Bronchial epithelial cell (primary cell): ENCODE measurements around the gene BIRC6. TPM values are rescaled to one million over a fixed set of nuclear protein-coding genes. Genes with fewer than 3 reads are reported as not detected.
"Not testable (repeated sequence)": the region's sequence is repeated elsewhere in the genome, so short reads cannot be mapped to it uniquely, and the experiment has no call there.

Source experiments
- DNase-seq: peaks from one replicate; pipeline ENCODE4 v3.0.0-alpha.2; 2010; ENCODE audit warnings: low read depth
- FAIRE-seq: peaks from 2 replicates; lab custom pipeline; 2011; peaks lifted over from hg19 to GRCh38; lab: Jason Lieb, UNC
- H3K27me3 ChIP-seq: 2 replicates; pipeline ENCODE4 v1.5.1; 2011; ENCODE audit warnings: low read length; ENCODE audit not compliant: control insufficient read depth, insufficient read depth
- H3K36me3 ChIP-seq: 2 replicates; pipeline ENCODE4 v1.5.1; 2011; ENCODE audit warnings: low read length; ENCODE audit not compliant: control insufficient read depth, insufficient read depth
- H3K4me3 ChIP-seq: 2 replicates; pipeline ENCODE4 v1.5.1; 2011; ENCODE audit warnings: mild to moderate bottlenecking, low read depth, low read length, control low read depth
- CTCF ChIP-seq: IDR thresholded peaks from 2 replicates; pipeline ENCODE4 v1.5.1; 2011; ENCODE audit warnings: mild to moderate bottlenecking, moderate library complexity, low read length, control low read depth, inconsistent platforms; ENCODE audit not compliant: insufficient read depth, severe bottlenecking
- total RNA-seq: library from RNA; depleted of rRNA; stranded (reverse); fragments of >200 nt; gene quantifications from 2 replicates; pipeline ENCODE4 v1.2.1, GENCODE V29; 2014

BIRC6 gene
- total RNA-seq, 1 donor from 2014 or later: 119 TPM

GRCh38 chr2:32523686-32524085 lies 166.9 kb downstream of the BIRC6 start:
- Histone ChIP-seq H3K36me3 (peaks cover 1% of the 10 kb centered on the region), H3K27me3 (no peaks in the 10 kb centered on the region), H3K4me3 (no peak overlapping the region)
- DNase-seq (no peak), FAIRE-seq (no peak)
- TF ChIP-seq CTCF: no peak

- DNase-seq: no peak
- H3K27me3 ChIP-seq: no peaks in the 10 kb centered on the region
- H3K36me3 ChIP-seq: peaks cover 2% of the 10 kb centered on the region
- no peak for FAIRE-seq
- no peak overlapping the region for H3K4me3 ChIP-seq
- no peak for TF ChIP-seq CTCF
Measured at GRCh38 chr2:32532341-32532740, 175.5 kb downstream of the BIRC6 start.

GRCh38 chr2:32532961-32533360 lies 176.1 kb downstream of the BIRC6 start:
- no peak for TF ChIP-seq CTCF
- FAIRE-seq (no peak), DNase-seq (no peak)
- Histone ChIP-seq H3K4me3 (no peak overlapping the region), H3K27me3 (no peaks in the 10 kb centered on the region), H3K36me3 (peaks cover 2% of the 10 kb centered on the region)

- H3K4me3 ChIP-seq: no peak overlapping the region
- TF ChIP-seq CTCF: no peak
- peaks cover 2% of the 10 kb centered on the region for H3K36me3 ChIP-seq
- DNase-seq (no peak), FAIRE-seq (no peak)
- no peaks in the 10 kb centered on the region for H3K27me3 ChIP-seq
Measured at GRCh38 chr2:32534831-32535230, 178.0 kb downstream of the BIRC6 start.

GRCh38 chr2:32538735-32539134 lies 181.9 kb downstream of the BIRC6 start:
- Histone ChIP-seq H3K4me3 (no peak overlapping the region), H3K36me3 (peaks cover 3% of the 10 kb centered on the region), H3K27me3 (no peaks in the 10 kb centered on the region)
- DNase-seq (no peak), FAIRE-seq (no peak)
- TF ChIP-seq CTCF: no peak

- DNase-seq: peak; percentile 43
- FAIRE-seq, H3K27me3 ChIP-seq, H3K36me3 ChIP-seq, H3K4me3 ChIP-seq: not testable (repeated sequence)
Measured at GRCh38 chr2:32552483-32552882, 195.7 kb downstream of the BIRC6 start.
